Cardiac fibroblast (primary cell): ENCODE data around the gene CKM.

ENCODE experiments used
- DNase-seq, 2 donors: peaks; one replicate each; pipeline versions ENCODE4 v3.0.0 to v3.0.0-alpha.2; 2010; ENCODE audit warnings: low read depth in 2 of 2
- H3K4me3 ChIP-seq, 2 donors: replicated peaks in 1 of 2; 1 replicate in 1 of 2; 2 replicates in 1 of 2; pipeline ENCODE4 v1.5.1; 2011; ENCODE audit warnings: low read depth in 2 of 2, low read length in 2 of 2, mild to moderate bottlenecking in 2 of 2, moderate library complexity in 1 of 2
- TF ChIP-seq, protein P1 (sequence below): IDR thresholded peaks from one replicate; pipeline ENCODE4 v1.5.1; 2011; ENCODE audit warnings: low read depth, mild to moderate bottlenecking, low read length, inconsistent platforms

The CKM gene

DNA sequence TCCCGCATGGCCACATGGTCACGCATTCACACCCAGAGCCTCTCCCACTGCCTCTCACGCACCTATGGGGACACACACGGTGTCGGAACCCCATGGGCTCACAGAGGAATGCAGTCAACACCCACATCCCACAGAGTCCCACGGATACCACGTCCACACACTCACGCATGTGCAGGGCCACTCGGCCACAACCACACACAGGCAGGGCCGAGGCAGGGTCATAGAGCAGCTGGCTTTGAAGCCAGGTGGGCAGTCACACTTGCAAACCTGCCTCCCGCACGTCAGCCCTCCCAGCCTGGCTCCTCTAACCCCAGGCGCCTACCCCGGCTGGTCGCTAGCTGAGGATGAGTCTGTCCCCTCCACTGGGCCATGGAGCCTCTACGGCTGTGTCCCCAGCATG lies 39.6 kb upstream of the CKM start:
- no peak overlapping the region for H3K4me3 ChIP-seq
- DNase-seq, result no peak
- TF ChIP-seq, protein P1, sequence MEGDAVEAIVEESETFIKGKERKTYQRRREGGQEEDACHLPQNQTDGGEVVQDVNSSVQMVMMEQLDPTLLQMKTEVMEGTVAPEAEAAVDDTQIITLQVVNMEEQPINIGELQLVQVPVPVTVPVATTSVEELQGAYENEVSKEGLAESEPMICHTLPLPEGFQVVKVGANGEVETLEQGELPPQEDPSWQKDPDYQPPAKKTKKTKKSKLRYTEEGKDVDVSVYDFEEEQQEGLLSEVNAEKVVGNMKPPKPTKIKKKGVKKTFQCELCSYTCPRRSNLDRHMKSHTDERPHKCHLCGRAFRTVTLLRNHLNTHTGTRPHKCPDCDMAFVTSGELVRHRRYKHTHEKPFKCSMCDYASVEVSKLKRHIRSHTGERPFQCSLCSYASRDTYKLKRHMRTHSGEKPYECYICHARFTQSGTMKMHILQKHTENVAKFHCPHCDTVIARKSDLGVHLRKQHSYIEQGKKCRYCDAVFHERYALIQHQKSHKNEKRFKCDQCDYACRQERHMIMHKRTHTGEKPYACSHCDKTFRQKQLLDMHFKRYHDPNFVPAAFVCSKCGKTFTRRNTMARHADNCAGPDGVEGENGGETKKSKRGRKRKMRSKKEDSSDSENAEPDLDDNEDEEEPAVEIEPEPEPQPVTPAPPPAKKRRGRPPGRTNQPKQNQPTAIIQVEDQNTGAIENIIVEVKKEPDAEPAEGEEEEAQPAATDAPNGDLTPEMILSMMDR, result no peak

DNA sequence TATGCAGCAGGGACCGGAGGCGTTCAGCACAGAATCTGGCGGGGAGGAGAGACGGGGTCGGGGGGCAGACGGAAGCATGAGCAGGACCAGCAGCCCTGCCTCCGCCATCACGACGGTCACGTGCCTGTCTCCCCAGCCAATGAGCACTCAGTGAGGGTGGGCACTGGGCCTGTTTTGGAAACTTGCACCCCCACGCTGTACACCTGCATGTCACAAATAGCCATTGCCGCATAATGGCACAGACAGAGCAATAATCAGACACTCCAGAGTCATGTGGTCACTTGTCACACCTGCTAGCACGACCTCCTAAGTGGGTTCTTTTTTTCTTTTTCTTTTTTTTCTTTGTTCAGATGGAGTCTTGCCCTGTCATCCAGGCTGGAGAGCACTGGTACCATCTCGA lies 38.9 kb upstream of the CKM start:
- H3K4me3 ChIP-seq, result no peak overlapping the region
- TF ChIP-seq, protein P1, result no peak
- DNase-seq, result no peak

DNA sequence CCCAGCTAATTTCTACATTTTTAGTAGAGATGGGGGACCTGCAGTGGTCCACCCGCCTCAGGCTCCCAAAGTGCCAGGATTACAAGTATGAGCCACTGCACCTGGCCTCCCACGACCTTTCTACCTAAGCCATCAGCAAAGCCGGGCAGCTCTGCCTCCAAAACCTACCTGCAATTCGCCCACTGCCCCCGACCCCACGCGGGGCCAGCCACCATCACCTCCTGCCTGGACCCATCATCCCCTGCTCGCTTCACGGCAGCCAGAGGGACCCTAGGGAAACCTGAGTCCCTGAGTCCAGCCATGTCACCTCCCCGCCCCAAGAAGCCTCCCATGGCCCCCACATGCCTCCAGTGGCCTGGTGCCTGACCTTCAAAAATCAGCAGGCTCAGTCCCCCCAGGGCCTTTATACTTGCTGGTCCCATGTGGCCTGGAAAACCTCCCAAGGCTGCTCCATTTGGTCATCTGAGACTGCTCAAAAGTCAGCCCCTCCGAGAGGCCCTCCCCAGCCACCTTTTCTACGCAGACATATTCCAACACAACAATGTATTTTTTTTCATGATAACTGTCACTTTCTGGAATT lies 35.6 kb upstream of the CKM start:
- TF ChIP-seq, protein P1, result no peak
- no peak for DNase-seq
- no peak overlapping the region for H3K4me3 ChIP-seq

DNA sequence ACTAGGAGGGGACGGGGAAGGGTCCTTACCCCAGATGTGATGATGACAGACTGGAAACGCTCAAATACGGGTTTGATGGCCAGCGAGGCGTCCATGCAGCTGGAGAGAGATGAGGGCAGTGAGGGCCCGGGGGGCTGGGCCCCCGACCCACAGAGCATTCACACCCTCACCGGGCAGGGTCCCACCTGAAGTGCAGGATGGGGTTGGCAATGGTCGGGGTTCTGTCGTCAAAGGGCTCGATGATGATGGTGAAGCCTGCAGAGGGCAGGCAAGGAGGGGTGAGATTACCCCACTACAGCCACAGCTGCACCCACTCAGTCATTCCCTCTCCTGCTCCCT lies 34.7 kb upstream of the CKM start:
- no peak overlapping the region for H3K4me3 ChIP-seq
- TF ChIP-seq, protein P1, result no peak
- DNase-seq, result no peak

DNA sequence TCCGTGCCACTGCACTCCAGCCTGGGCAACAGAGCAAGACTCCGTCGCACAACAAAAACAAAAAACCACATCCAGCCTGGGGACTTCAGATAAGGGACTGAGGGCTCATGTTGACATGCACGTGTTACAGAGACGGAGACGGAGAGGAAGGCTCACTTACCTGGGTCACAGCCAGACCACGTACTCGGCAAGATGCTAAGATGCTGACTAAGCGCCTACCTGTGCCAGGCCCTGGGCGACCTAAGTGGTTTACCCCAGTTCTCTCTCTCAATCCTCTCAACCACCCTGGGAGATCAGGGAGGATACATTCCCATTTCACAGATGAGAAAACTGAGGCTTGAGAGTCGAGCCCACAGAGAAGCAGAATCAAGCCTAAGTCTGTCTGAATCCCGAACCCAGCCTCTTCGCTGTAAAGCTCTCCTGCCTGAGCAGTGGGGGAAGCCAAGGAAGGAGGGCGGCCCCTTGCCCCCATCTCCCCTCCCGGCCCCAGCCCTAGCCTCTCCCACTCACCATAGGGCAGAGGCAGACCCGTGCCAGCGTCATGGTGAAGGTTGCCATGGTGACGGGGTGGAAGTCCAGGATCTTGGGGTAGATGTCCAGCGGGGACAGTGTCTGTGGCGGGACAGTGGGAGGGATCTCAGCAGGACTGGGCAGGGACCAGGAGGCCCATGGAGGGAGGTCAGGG lies 34.2 kb upstream of the CKM start:
- H3K4me3 ChIP-seq, result no peak overlapping the region
- DNase-seq, result no peak
- TF ChIP-seq, protein P1, result no peak

DNA sequence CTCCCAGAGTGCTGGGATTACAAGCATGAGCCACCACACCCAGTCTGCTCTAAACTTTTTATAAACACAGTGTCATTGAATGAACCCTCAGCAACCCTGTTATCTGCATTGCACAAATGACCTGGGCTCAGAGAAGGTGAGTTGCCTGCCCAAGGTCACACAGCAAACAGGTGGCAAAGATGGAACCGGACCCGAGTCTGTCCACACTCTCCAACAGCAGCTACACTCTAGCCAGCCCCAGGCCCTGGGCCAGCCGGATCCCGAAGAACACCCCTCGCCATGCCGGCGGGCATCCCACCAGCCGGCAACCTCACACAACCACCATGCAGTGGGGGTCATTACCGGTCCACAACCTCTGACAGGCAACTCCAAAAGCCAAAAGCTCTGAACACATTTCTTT lies 33.2 kb upstream of the CKM start:
- TF ChIP-seq, protein P1, result no peak
- no peak overlapping the region for H3K4me3 ChIP-seq
- DNase-seq, result no peak

DNA sequence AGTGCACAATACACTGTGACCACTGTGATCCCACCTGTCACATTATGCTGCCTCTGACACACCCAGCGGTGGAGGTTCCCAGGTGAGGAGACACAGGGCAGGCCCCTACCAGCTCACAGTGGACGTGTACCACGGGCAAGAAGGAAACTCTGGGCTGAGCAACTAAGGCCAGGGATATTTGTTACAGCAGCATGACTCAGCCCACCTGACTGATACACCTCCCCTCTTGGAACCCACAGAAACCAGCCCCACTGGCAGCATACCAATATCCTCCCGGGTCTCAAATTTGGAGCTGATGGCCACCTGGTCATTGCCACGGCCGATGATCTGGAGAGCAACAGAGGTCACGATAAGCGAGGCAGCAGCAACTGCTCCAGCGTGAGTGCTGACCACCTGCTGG lies 32.7 kb upstream of the CKM start:
- DNase-seq, result no peak
- H3K4me3 ChIP-seq, result no peak overlapping the region
- TF ChIP-seq, protein P1, result no peak
